Tibial nerve (tissue), 3 donors: ENCODE data around the gene PIEZO2.

Source experiments
- CTCF ChIP-seq, 5 experiments: fragments of 200-600 bp in 3 of 5; fragments of 450-650 bp in 2 of 5; sonication (generic) in 3 of 5; IDR thresholded peaks; one replicate each; pipeline ENCODE4 v1.5.1; 2016 to 2019; ENCODE audit warnings: antibody characterized with exemption in 5 of 5, mild to moderate bottlenecking in 3 of 5, moderate library complexity in 2 of 5
- POLR2A ChIP-seq, 2 donors: fragments of 450-650 bp; IDR thresholded peaks; one replicate each; pipeline ENCODE4 v1.6.1; 2017; ENCODE audit warnings: antibody characterized with exemption in 2 of 2, mild to moderate bottlenecking in 2 of 2, moderate library complexity in 2 of 2

- TF ChIP-seq CTCF (IDR thresholded peaks at IDR 0.05), result no peak
- no peak for TF ChIP-seq POLR2A (IDR thresholded peaks at IDR 0.05)
These were observed 10.9 kb upstream of the PIEZO2 start for GRCh38 chr18:11160313-11160712.
